HG02938 (cell line): ENCODE data around the gene DNAH1.

ENCODE experiments used
- ATAC-seq: cut with Tn5 transposase; IDR thresholded peaks from one replicate; pipeline ENCODE4 v1.9.1; 2021; ENCODE audit warnings: mild to moderate bottlenecking, moderate library complexity; ENCODE audit not compliant: unreplicated experiment

Gene DNAH1

GRCh38 chr3:52431459-52432223 lies 115.5 kb downstream of the DNAH1 start:
- ATAC-seq = no peak

- ATAC-seq = no peak
These were observed 116.1 kb downstream of the DNAH1 start for GRCh38 chr3:52432225-52432624.

GRCh38 chr3:52432691-52433141 lies 116.6 kb downstream of the DNAH1 start:
- no peak for ATAC-seq

- ATAC-seq = no peak
These were observed 117.3 kb downstream of the DNAH1 start for GRCh38 chr3:52433328-52433995.

GRCh38 chr3:52433996-52434479 lies 117.9 kb downstream of the DNAH1 start:
- no peak for ATAC-seq

GRCh38 chr3:52434491-52435115 lies 118.5 kb downstream of the DNAH1 start:
- no peak for ATAC-seq

- no peak for ATAC-seq
These were observed 119.4 kb downstream of the DNAH1 start for GRCh38 chr3:52435246-52436101.

GRCh38 chr3:52436500-52437149 lies 120.5 kb downstream of the DNAH1 start:
- no peak for ATAC-seq

- no peak for ATAC-seq
These were observed 121.4 kb downstream of the DNAH1 start for GRCh38 chr3:52437326-52438103.

- ATAC-seq = no peak
These were observed 121.9 kb downstream of the DNAH1 start for GRCh38 chr3:52438104-52438376.

- no peak for ATAC-seq
These were observed 122.7 kb downstream of the DNAH1 start for GRCh38 chr3:52438579-52439425.

- no peak for ATAC-seq
These were observed 123.5 kb downstream of the DNAH1 start for GRCh38 chr3:52439426-52440248.

GRCh38 chr3:52440249-52440551 lies 124.1 kb downstream of the DNAH1 start:
- ATAC-seq = no peak

- no peak for ATAC-seq
These were observed 124.6 kb downstream of the DNAH1 start for GRCh38 chr3:52440671-52441070.

- ATAC-seq = no peak
These were observed 125.1 kb downstream of the DNAH1 start for GRCh38 chr3:52441091-52441771.

GRCh38 chr3:52441772-52442332 lies 125.7 kb downstream of the DNAH1 start:
- no peak for ATAC-seq
